Spinal cord (tissue), 10 donors: ENCODE data around the gene PODXL. TPM values are rescaled to one million over a fixed set of nuclear protein-coding genes. Genes with fewer than 3 reads are reported as not detected.

Experiments used
- DNase-seq, 6 donors: peaks; one replicate each; pipeline versions ENCODE4 v3.0.0 to v3.0.0-alpha.2; 2013 to 2015; ENCODE audit warnings: low spot score in 6 of 6, low read depth in 4 of 6
- H3K27ac ChIP-seq: one replicate; pipeline ENCODE4 v1.5.1; 2013; ENCODE audit warnings: low read depth, low read length, control low read depth
- H3K27me3 ChIP-seq: one replicate; pipeline ENCODE4 v1.6.1; 2013; ENCODE audit warnings: low read length; ENCODE audit not compliant: control insufficient read depth, insufficient read depth
- H3K36me3 ChIP-seq: one replicate; pipeline ENCODE4 v1.6.1; 2013; ENCODE audit warnings: low read length; ENCODE audit not compliant: control insufficient read depth, insufficient read depth
- H3K4me1 ChIP-seq: one replicate; pipeline ENCODE4 v1.6.1; 2013; ENCODE audit warnings: low read length; ENCODE audit not compliant: control insufficient read depth, insufficient read depth
- H3K4me3 ChIP-seq: one replicate; pipeline ENCODE4 v1.5.1; 2013; ENCODE audit warnings: low read depth, low read length, control low read depth
- H3K9me3 ChIP-seq: one replicate; pipeline ENCODE4 v1.6.1; 2013; ENCODE audit warnings: low read length; ENCODE audit not compliant: control insufficient read depth, insufficient read depth
- WGBS: methylation state at CpG from one replicate; pipeline ENCODE4 v1.1.5; 2013; ENCODE audit warnings: missing lambda C conversion rate; ENCODE audit not compliant: insufficient coverage; 5-methylcytosine and 5-hydroxymethylcytosine counted together
- polyA plus RNA-seq, 2 donors: library from polyadenylated mRNA; unstranded; fragments of 120-200 nt; gene quantifications; one replicate each; pipeline ENCODE4 v1.2.1, GENCODE V29; 2013; ENCODE audit not compliant: insufficient read length in 2 of 2
- total RNA-seq, 2 donors: library from RNA; depleted of rRNA in 1 of 2; stranded (reverse); fragments of 120-200 nt in 1 of 2; fragments of >200 nt in 1 of 2; gene quantifications; one replicate each; pipeline versions ENCODE4 v1.2.3 to v1.2.4, GENCODE V29; 2013 to 2014
- donor health status: healthy.

The PODXL gene
- total and polyA plus RNA-seq, 4 donors = 15.2 to 51.1 (median 43.1) TPM

GRCh38 chr7:131493081-131493480 is 63.3 kb downstream of the PODXL start:
- no peak overlapping the region for H3K4me3 ChIP-seq
- H3K27me3 ChIP-seq = no peaks in the 10 kb centered on the region
- H3K9me3 ChIP-seq = no peaks in the 10 kb centered on the region
- peaks cover 3% of the 10 kb centered on the region for H3K36me3 ChIP-seq
- no CpG with 5 or more reads among the region's 2 CpGs for WGBS
- H3K4me1 ChIP-seq = no peaks in the 10 kb centered on the region
- H3K27ac ChIP-seq = no peak overlapping the region
- no peak for DNase-seq

GRCh38 chr7:131489881-131490280 is 66.5 kb downstream of the PODXL start:
- WGBS = no CpG with 5 or more reads among the region's 4 CpGs

GRCh38 chr7:131489196-131489595 is 67.2 kb downstream of the PODXL start:
- WGBS = no CpG with 5 or more reads among the region's 1 CpG

More at GRCh38 chr7:131489881-131490280, 66.5 kb downstream of the PODXL start:
- H3K27me3 ChIP-seq = no peaks in the 10 kb centered on the region
- no peaks in the 10 kb centered on the region for H3K9me3 ChIP-seq
- no peak overlapping the region for H3K27ac ChIP-seq
- H3K36me3 ChIP-seq = no peaks in the 10 kb centered on the region
- no peaks in the 10 kb centered on the region for H3K4me1 ChIP-seq
- DNase-seq = no peak
- H3K4me3 ChIP-seq = no peak overlapping the region

GRCh38 chr7:131488361-131488760 is 68.1 kb downstream of the PODXL start:
- no CpG with 5 or more reads among the region's 2 CpGs for WGBS
- Histone ChIP-seq H3K36me3 (no peaks in the 10 kb centered on the region), H3K4me3 (no peak overlapping the region), H3K4me1 (no peaks in the 10 kb centered on the region), H3K27me3 (no peaks in the 10 kb centered on the region), H3K27ac (no peak overlapping the region), H3K9me3 (no peaks in the 10 kb centered on the region)
- DNase-seq = no peak

More at GRCh38 chr7:131489196-131489595, 67.2 kb downstream of the PODXL start:
- H3K27ac ChIP-seq = no peak overlapping the region
- no peaks in the 10 kb centered on the region for H3K27me3 ChIP-seq
- H3K36me3 ChIP-seq = no peaks in the 10 kb centered on the region
- H3K4me3 ChIP-seq = no peak overlapping the region
- no peaks in the 10 kb centered on the region for H3K9me3 ChIP-seq
- no peaks in the 10 kb centered on the region for H3K4me1 ChIP-seq
- DNase-seq = no peak

GRCh38 chr7:131487217-131487616 is 69.2 kb downstream of the PODXL start:
- WGBS = no CpG with 5 or more reads among the region's 1 CpG
- DNase-seq = no peak
- H3K4me1 ChIP-seq = no peaks in the 10 kb centered on the region
- H3K27me3 ChIP-seq = no peaks in the 10 kb centered on the region
- no peak overlapping the region for H3K27ac ChIP-seq
- no peak overlapping the region for H3K4me3 ChIP-seq
- no peaks in the 10 kb centered on the region for H3K36me3 ChIP-seq
- H3K9me3 ChIP-seq = no peaks in the 10 kb centered on the region

- no peaks in the 10 kb centered on the region for H3K27me3 ChIP-seq
- no CpG with 5 or more reads among the region's 2 CpGs for WGBS
- H3K36me3 ChIP-seq = no peaks in the 10 kb centered on the region
Measured at GRCh38 chr7:131486346-131486745, 70.1 kb downstream of the PODXL start.

GRCh38 chr7:131483586-131483985 is 72.8 kb downstream of the PODXL start:
- no peak overlapping the region for H3K4me3 ChIP-seq
- H3K27me3 ChIP-seq = no peaks in the 10 kb centered on the region
- no peaks in the 10 kb centered on the region for H3K4me1 ChIP-seq
- no peak overlapping the region for H3K27ac ChIP-seq
- no peaks in the 10 kb centered on the region for H3K9me3 ChIP-seq
- WGBS = no CpG with 5 or more reads among the region's 2 CpGs
- H3K36me3 ChIP-seq = peaks cover 2% of the 10 kb centered on the region
- DNase-seq = no peak

More at GRCh38 chr7:131486346-131486745, 70.1 kb downstream of the PODXL start:
- H3K9me3 ChIP-seq = no peaks in the 10 kb centered on the region
- no peak overlapping the region for H3K27ac ChIP-seq
- no peaks in the 10 kb centered on the region for H3K4me1 ChIP-seq
- DNase-seq = no peak
- no peak overlapping the region for H3K4me3 ChIP-seq

GRCh38 chr7:131482800-131483199 is 73.6 kb downstream of the PODXL start:
- Histone ChIP-seq H3K4me1 (no peaks in the 10 kb centered on the region), H3K27me3 (no peaks in the 10 kb centered on the region), H3K27ac (no peak overlapping the region), H3K36me3 (peaks cover 2% of the 10 kb centered on the region), H3K4me3 (no peak overlapping the region), H3K9me3 (no peaks in the 10 kb centered on the region)
- no CpG with 5 or more reads among the region's 2 CpGs for WGBS
- no peak for DNase-seq

- Histone ChIP-seq H3K27ac (no peak overlapping the region), H3K36me3 (peaks cover 2% of the 10 kb centered on the region), H3K9me3 (no peaks in the 10 kb centered on the region), H3K4me3 (no peak overlapping the region), H3K27me3 (no peaks in the 10 kb centered on the region), H3K4me1 (no peaks in the 10 kb centered on the region)
- no peak for DNase-seq
- no CpG with 5 or more reads among the region's 4 CpGs for WGBS
Measured at GRCh38 chr7:131480384-131481315, 75.8 kb downstream of the PODXL start.

GRCh38 chr7:131476740-131477139 is 79.7 kb downstream of the PODXL start:
- WGBS = no CpG with 5 or more reads among the region's 2 CpGs
- peaks cover 10% of the 10 kb centered on the region for H3K36me3 ChIP-seq
- no peak overlapping the region for H3K27ac ChIP-seq
- no peaks in the 10 kb centered on the region for H3K4me1 ChIP-seq
- no peak overlapping the region for H3K4me3 ChIP-seq
- no peak for DNase-seq
- H3K9me3 ChIP-seq = peaks cover 1% of the 10 kb centered on the region
- H3K27me3 ChIP-seq = no peaks in the 10 kb centered on the region
